PFSK-1 (cell line): ENCODE results near the gene MAST4.

Experiments used
- FOXP2 ChIP-seq: optimal IDR thresholded peaks from 2 replicates; pipeline ENCODE3; 2011; ENCODE audit warnings: borderline replicate concordance, control low read depth, inconsistent platforms; ENCODE audit not compliant: insufficient read depth; ENCODE audit errors: extremely low read length, extremely low read depth
- POLR2AphosphoS5 ChIP-seq: IDR thresholded peaks from 2 replicates; pipeline ENCODE4 v1.6.1; 2012; ENCODE audit warnings: low read depth, mild to moderate bottlenecking, control low read depth, low read length, moderate library complexity
- SIN3A ChIP-seq: IDR thresholded peaks from 2 replicates; pipeline ENCODE4 v1.6.1; 2012; ENCODE audit warnings: mild to moderate bottlenecking, low read length, moderate library complexity, borderline replicate concordance; ENCODE audit not compliant: insufficient read depth
- TAF1 ChIP-seq: IDR thresholded peaks from 2 replicates; pipeline ENCODE4 v1.6.1; 2012; ENCODE audit warnings: low read length, control low read depth, borderline replicate concordance; ENCODE audit not compliant: insufficient read depth
- TF ChIP-seq, protein P1 (sequence below), 2 experiments: IDR thresholded peaks; 2 replicates each; pipeline versions ENCODE4 v1.6.1 to v1.8.0; 2011 to 2012; ENCODE audit warnings: low read depth in 2 of 2, low read length in 2 of 2, control low read depth in 1 of 2, inconsistent platforms in 1 of 2, mild to moderate bottlenecking in 1 of 2, moderate library complexity in 1 of 2; ENCODE audit not compliant: insufficient read depth in 1 of 2

The MAST4 gene

DNA sequence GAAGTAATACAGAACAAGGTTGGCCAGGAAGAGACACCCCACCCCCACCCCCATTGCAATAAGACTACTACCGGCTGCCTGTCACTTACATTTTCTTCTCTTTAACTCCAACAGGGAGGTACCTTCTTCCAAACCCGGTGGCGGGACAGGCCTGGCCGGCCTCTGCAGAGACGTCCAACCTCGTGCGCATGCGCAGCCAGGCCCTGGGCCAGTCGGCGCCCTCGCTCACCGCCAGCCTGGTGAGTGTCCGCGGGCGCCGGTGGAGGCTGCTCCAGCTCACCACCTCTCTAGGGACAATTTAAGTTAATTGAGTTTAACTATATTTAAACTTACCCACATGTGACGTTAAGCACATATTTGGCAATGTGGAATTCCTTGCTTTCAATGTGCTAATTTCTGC is 192.4 kb downstream of the MAST4 start:
- TF ChIP-seq POLR2AphosphoS5: no peak

DNA sequence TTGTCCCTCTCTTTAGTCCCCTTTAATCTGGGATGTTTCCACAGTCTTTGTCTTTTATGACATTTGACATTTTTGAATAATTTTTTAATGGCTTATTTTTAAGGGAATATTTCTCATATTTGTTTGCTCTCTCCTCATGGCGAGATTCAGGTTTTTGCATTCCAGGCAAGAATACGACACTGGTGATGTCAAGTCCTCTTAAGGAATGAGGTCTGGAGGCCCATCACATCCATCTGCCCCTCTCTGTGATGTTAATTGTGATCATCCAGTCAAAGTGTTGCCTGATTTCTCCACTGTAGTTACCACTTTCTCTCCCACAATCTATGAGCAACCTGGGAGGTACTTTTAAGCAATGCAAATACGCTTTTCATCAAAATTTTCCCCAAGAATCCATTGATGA is 193.2 kb downstream of the MAST4 start:
- no peak for TF ChIP-seq FOXP2
- no peak for TF ChIP-seq SIN3A
- TF ChIP-seq POLR2AphosphoS5: no peak
- TF ChIP-seq TAF1: no peak

DNA sequence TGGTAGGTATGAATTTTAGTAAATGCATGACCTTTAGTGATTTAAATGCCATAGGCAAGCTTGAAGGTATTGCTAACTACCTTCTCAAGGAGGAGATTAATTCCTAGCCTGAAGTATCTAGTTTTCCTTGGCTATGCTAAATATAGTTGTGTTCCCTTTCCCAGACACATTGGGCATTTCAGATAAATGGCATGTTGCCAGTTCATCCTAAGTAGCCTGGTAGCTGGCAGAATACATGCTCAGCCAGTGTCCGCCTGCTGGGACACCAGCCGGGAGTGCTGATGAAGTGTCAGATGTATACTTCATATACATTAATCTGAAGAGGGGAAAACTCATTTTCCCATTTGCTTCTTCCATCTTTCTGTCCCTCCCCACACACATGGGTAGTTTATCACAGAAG is 196.9 kb downstream of the MAST4 start:
- no peak for TF ChIP-seq SIN3A
- TF ChIP-seq TAF1: no peak
- no peak for TF ChIP-seq FOXP2
- TF ChIP-seq POLR2AphosphoS5: no peak
- TF ChIP-seq, protein P1, sequence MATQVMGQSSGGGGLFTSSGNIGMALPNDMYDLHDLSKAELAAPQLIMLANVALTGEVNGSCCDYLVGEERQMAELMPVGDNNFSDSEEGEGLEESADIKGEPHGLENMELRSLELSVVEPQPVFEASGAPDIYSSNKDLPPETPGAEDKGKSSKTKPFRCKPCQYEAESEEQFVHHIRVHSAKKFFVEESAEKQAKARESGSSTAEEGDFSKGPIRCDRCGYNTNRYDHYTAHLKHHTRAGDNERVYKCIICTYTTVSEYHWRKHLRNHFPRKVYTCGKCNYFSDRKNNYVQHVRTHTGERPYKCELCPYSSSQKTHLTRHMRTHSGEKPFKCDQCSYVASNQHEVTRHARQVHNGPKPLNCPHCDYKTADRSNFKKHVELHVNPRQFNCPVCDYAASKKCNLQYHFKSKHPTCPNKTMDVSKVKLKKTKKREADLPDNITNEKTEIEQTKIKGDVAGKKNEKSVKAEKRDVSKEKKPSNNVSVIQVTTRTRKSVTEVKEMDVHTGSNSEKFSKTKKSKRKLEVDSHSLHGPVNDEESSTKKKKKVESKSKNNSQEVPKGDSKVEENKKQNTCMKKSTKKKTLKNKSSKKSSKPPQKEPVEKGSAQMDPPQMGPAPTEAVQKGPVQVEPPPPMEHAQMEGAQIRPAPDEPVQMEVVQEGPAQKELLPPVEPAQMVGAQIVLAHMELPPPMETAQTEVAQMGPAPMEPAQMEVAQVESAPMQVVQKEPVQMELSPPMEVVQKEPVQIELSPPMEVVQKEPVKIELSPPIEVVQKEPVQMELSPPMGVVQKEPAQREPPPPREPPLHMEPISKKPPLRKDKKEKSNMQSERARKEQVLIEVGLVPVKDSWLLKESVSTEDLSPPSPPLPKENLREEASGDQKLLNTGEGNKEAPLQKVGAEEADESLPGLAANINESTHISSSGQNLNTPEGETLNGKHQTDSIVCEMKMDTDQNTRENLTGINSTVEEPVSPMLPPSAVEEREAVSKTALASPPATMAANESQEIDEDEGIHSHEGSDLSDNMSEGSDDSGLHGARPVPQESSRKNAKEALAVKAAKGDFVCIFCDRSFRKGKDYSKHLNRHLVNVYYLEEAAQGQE (IDR thresholded peaks at IDR 0.05; ENCODE audit: insufficient read depth in 1 of 2, low read depth in 2 of 2, low read length in 2 of 2): no peak

DNA sequence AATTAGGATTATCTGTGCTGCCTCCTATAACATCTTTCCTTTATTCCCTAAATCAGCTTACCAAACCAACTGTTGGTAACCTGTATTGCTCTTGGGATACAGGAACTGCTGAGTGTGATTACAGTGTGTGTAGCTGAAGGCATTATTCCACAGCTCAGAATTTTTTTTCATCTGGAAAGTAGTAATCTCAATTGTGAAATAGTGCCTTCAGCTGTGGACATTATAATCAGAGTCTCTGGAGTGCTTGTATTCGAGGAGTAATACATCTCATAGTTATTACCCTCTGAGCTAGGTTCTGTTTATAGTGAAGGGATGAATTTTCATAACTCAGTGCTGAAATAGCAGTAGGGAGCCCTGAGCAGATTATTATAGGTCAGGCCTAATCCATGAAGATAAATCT is 199.5 kb downstream of the MAST4 start:
- TF ChIP-seq, protein P1 (IDR thresholded peaks at IDR 0.05; ENCODE audit: insufficient read depth in 1 of 2, low read depth in 2 of 2, low read length in 2 of 2): no peak
- TF ChIP-seq SIN3A: no peak
- no peak for TF ChIP-seq POLR2AphosphoS5
- TF ChIP-seq FOXP2: no peak
- no peak for TF ChIP-seq TAF1

DNA sequence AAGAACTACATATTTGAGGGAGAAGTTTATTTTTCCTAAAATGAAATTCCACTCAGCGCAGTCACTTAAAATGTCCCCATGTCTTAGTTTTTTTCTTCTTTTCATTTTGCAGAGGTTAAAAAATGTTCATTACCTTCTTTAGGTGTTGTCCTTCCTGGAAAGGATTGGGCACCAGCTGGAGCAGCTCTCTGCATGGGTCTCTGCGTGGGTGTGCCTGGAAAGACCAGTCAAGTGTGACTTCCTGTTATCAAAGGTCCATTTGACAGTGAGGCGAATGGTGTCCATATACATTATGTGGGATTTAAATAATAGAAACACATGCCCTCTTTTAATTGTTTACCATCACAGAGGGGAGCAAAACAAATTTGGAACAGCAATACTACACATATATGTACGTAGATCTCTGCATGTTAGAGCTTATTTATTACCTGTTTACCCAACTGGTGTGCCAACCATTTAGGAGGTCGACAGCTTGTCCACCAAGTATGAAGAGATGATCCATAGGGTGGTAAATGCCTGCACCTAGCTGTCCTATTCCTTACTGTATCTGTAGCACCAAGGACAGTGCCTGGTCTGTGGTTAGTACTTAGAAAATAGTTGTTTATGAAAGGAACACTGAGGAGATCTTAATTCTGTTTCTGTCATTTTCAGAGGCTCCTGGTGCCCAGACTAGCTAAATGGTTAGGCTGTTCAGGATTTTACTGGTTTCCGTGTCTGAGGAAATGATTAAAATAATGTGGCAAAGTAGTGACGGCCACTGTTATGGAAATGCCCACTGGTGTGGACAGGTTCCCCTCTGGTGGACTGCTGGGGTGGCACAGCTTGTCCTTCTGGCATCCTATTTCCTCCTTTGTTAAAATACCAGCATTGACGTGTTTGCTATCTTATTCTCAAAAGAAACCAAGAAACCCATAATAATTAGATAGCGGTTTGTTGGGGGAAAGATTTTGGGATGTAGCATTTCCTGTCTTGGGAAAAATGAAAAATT is 200.4 kb downstream of the MAST4 start:
- TF ChIP-seq, protein P1 (IDR thresholded peaks at IDR 0.05; ENCODE audit: insufficient read depth in 1 of 2, low read depth in 2 of 2, low read length in 2 of 2): peak; percentile 66 to 91
- TF ChIP-seq TAF1: no peak

DNA sequence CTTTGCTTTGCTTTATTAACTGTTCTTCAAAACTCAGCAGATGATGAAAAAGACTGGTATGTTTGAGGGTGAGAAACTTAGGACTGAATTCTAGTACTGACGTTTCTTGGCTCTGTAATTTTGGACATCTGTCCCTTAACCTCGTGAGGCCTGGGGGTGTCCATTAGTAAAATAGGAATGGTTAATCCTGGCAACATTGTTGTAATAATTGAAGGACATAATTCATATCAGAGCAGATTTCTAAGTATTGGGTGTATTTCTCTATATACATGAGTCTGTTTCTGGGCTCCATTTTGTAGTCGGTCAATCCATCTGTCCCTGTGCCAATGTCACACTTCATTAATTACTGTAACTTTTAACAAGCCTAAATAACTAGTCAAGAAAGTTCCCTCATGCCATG is 206.7 kb downstream of the MAST4 start:
- TF ChIP-seq SIN3A (no peak), POLR2AphosphoS5 (no peak), TAF1 (no peak), FOXP2 (no peak)
- TF ChIP-seq, protein P1 (IDR thresholded peaks at IDR 0.05; ENCODE audit: insufficient read depth in 1 of 2, low read depth in 2 of 2, low read length in 2 of 2): no peak
